HG03066 (cell line): ENCODE data around the gene TIGD1.

ENCODE experiments used
- ATAC-seq: cut with Tn5 transposase; IDR thresholded peaks from one replicate; pipeline ENCODE4 v1.9.1; 2021; ENCODE audit warnings: low read depth; ENCODE audit not compliant: unreplicated experiment

TIGD1 gene

DNA sequence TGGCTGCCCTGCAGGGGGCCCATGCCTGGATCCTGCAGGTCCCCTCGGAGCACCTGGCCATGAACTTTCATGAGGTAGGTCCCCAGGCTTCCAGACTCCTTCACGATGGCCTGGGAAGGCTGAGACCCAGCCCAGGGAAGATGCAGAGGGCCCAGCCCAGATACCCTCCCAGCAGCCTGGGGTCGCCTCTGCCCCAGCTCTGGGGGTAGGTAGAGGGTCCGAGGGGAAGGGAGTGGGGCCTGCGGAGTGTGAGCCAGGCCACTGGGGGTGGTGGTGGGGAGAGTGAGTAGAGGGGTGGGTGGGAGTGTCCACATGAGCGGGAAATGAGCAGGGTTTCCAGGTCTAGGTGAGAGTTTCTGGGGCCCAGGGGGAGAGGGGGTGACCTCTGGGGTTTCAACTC, 25.6 kb downstream of the TIGD1 start:
- no peak for ATAC-seq

- no peak for ATAC-seq
These were observed 26.4 kb downstream of the TIGD1 start for GRCh38 chr2:232523682-232524597.

DNA sequence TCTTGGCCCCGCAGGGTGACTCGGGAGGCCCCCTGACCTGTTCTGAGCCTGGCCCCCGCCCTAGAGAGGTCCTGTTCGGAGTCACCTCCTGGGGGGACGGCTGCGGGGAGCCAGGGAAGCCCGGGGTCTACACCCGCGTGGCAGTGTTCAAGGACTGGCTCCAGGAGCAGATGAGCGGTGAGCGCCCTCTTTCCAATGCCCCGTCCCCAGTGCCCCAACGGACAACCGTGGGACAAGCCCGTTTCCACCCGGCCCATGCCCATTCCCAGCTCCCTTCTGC, 27.0 kb downstream of the TIGD1 start:
- no peak for ATAC-seq

DNA sequence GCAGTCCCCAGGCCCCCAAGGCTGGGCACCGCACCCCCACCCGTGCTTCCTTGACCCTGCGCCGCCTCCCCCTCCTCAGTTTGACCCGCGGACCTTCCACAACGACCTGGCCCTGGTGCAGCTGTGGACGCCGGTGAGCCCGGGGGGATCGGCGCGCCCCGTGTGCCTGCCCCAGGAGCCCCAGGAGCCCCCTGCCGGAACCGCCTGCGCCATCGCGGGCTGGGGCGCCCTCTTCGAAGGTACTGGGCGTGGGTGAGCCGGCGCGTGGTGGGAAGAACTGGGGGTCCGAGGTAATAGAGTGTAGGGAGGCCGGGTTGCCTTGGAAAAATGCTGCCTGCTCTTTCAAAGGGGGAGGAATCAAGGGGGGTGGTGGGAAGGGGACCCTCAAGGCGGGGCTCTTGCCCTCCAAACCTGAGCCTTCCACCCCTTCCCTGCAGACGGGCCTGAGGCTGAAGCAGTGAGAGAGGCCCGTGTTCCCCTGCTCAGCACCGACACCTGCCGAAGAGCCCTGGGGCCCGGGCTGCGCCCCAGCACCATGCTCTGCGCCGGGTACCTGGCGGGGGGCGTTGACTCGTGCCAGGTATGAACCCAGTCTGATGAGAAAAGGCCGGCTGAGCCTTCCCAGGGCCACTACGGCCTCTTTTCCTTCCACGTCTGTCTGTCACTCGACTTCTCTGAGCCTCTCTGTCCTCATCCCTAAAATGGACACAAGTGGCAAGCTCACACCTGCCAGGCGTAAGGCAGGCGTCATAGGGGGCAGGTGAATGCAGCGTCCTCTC, 27.5 kb downstream of the TIGD1 start:
- ATAC-seq = no peak

DNA sequence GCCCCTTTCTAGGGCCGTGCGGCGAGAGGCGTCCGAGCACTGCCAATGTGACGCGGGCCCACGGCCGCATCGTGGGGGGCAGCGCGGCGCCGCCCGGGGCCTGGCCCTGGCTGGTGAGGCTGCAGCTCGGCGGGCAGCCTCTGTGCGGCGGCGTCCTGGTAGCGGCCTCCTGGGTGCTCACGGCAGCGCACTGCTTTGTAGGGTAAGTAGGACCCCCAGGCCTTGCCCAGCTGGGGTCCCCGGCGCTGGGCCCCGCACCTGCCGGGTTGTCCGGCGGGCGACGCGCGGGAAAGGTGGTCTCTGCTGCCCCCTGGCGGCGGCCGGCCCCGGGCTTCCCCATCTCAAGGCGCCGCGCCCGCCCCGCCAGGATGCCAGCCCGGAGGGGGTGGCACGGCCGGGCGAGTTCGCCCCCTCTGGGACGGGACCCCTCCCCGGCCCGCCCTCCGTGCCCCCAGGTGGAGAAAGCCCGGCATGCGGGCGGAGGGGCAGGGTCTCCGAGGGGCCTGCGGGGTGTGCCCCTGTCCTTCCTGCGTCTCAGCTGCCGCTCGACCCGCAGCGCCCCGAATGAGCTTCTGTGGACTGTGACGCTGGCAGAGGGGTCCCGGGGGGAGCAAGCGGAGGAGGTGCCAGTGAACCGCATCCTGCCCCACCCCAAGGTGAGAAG, 28.3 kb downstream of the TIGD1 start:
- ATAC-seq = no peak

DNA sequence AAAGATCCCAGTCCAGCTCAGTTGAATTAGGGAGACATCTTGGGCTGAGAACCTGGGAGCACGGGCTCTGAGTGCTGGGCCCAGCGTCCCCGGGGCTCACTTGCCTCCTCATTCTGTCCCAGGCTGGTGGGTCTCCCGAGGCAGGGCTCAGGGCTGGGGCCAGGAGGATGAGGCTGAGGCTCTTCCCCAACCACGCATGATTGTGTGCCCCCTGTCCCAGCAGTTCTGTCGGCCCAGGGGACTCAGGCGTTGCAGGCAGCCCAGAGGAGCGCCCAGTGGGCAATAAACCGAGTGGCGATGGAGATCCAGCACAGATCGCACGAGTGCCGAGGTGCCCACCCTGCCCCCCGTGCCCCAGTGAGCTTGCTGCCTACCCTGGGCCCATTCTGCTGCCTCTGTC, 29.3 kb downstream of the TIGD1 start:
- ATAC-seq = no peak

DNA sequence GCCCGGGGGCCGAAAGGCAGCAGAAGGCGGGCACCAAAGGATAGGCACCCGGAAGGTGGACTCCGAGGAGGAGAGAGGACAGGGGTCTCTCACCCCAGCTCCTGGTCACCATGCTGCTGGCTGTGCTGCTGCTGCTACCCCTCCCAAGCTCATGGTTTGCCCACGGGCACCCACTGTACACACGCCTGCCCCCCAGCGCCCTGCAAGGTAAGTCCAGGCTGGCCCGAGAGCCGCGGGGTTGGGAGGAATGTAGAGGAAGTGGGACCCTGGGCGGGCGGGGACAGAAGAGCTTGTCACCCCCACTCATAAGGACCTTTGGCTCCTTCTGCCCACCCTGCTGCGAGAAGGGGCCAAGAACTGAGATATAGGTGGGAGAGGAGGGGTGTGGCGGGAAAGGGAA, 29.9 kb downstream of the TIGD1 start:
- no peak for ATAC-seq

- ATAC-seq = no peak
These were observed 30.5 kb downstream of the TIGD1 start, which contains the start of gene PRSS56 for GRCh38 chr2:232519581-232520438. TSS of gene PRSS56 (plus strand) at chr2:232520388. CDS start at chr2:232520599, 211 bp downstream.

DNA sequence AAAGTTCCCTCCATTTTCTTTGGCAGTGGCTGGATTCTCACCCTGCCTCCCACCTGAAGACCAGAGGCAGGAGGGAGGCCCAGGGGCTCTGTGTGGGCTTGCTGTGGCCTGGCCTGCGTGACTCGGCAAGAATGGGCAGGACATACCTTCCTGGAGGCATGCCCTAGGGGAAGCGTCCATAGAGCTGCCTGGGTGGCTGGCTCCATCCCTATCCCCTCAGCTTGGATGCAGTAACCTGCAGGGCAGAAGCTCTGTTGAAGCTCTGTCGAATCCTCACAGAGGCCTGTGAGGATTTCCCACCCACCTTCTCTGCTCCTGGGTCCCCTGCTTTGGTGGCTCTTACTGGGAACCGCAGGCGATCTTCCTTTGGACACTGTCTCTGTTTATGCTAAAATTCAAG, 31.5 kb downstream of the TIGD1 start:
- no peak for ATAC-seq

GRCh38 chr2:232516551-232516950, 33.8 kb downstream of the TIGD1 start:
- no peak for ATAC-seq

GRCh38 chr2:232515639-232516038, 34.7 kb downstream of the TIGD1 start:
- no peak for ATAC-seq

GRCh38 chr2:232513353-232513752, 37.0 kb downstream of the TIGD1 start:
- no peak for ATAC-seq

- ATAC-seq = no peak
These were observed 37.8 kb downstream of the TIGD1 start for GRCh38 chr2:232512602-232513001.

GRCh38 chr2:232511336-232511890, 38.9 kb downstream of the TIGD1 start:
- ATAC-seq = no peak

GRCh38 chr2:232508251-232508650, 42.1 kb downstream of the TIGD1 start:
- ATAC-seq = no peak

DNA sequence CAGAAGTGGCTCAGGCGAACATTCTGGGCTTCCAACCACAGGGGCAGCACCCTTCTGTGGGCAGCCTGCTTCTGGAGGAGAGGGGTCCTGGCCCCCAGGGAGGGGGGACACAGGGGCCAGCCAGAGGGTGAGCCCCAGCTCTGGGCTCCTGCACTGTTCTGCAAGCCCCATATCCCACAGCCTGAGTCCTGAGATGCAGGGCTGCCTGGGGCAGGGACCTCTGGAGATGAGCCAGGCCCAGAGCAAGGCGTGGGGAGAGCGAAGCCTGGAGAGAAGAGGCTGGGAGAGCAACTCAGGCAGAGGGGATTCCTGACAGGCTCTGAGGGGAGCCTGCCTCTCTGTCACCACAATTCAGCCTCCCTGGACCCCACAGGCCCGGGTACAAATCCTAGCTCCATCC, 43.6 kb downstream of the TIGD1 start:
- no peak for ATAC-seq

DNA sequence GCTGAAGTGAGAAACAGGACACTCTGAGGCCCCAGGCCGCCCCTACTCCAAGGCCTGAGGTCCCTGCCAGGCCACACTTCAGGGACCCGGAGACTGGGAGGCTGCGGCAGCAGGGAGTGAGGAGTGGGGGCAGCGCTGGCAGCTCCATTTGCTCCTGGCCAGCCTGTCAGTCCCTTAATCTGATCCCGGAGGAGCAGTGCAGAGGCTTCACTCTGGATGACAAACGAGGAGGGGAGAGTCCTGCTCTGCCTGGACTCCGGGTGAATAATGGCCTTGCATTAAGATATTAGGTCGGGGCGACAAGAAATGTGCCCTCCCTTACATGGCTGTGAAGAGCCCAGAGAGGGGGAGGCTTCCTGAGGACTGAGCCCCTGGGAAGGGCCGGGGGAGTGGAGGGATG, 44.5 kb downstream of the TIGD1 start:
- no peak for ATAC-seq

- ATAC-seq = no peak
These were observed 45.9 kb downstream of the TIGD1 start for GRCh38 chr2:232504438-232504837.

DNA sequence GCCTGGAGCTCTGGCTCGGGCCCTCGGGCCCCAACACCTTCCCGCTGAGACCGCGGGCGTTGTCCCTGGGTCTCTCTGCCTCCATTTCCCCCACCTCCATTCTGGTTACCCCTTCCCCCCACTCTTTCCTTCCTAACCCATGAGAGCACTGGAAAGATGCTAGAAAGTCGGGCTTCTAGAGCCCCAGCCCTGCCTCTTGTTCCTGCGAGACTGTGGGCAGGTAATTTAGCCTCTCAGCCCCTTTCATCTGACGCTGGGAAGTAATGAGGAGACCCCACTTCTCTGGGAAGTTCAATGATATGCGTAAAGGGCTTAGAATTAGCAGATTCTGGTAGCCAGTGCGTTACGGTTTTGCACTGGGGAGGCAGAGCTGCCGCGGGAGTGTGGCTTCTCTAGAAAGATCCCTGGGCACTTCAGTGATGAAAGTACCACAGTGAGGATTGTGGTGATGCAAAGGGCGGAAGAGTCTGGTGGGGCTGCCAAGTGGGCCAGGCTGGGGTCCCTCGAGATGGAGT, 46.5 kb downstream of the TIGD1 start:
- ATAC-seq = no peak
